B cell (primary cell): ENCODE measurements around the gene PAQR3.

ENCODE experiments used
- EZH2 ChIP-seq: IDR thresholded peaks from 2 replicates; pipeline ENCODE4 v1.6.1; 2012; ENCODE audit warnings: borderline replicate concordance, low read depth, mild to moderate bottlenecking, moderate library complexity, low read length; ENCODE audit not compliant: insufficient read depth, poor library complexity, severe bottlenecking
- TF ChIP-seq, protein P1 (sequence below): fragments of 200-600 bp; IDR thresholded peaks from one replicate; pipeline ENCODE4 v1.8.0; 2022; ENCODE audit warnings: antibody characterized with exemption, mild to moderate bottlenecking

DNA sequence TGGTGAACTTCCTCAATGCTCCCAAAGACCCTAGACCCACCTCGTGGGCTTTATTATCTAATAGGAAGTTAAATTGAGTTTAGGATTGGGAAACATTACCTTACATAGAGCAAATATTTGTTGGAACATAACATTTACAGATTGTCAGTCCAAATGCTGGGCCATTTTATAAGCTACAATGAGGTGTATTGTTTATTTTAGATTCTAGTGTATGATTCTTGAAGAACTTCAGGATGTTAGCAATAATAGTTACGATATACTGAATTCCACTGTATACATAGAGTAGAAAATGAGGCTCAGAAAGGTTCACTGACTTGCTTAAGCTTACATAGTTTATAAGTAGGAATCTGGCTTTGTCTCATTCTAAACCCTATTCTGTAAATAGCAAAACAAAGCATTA is 37.4 kb downstream of the PAQR3 start:
- no peak for TF ChIP-seq EZH2
- TF ChIP-seq, protein P1, sequence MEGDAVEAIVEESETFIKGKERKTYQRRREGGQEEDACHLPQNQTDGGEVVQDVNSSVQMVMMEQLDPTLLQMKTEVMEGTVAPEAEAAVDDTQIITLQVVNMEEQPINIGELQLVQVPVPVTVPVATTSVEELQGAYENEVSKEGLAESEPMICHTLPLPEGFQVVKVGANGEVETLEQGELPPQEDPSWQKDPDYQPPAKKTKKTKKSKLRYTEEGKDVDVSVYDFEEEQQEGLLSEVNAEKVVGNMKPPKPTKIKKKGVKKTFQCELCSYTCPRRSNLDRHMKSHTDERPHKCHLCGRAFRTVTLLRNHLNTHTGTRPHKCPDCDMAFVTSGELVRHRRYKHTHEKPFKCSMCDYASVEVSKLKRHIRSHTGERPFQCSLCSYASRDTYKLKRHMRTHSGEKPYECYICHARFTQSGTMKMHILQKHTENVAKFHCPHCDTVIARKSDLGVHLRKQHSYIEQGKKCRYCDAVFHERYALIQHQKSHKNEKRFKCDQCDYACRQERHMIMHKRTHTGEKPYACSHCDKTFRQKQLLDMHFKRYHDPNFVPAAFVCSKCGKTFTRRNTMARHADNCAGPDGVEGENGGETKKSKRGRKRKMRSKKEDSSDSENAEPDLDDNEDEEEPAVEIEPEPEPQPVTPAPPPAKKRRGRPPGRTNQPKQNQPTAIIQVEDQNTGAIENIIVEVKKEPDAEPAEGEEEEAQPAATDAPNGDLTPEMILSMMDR = no peak
